ENCODE results near the gene AOPEP.
A peak's percentile ranks its signal among the peaks of the same experiment; 100 is the strongest.

The AOPEP gene

GRCh38 chr9:94768766-94769165, 42.3 kb downstream of the AOPEP start:
- DNase-seq, result no peak

- no peak for DNase-seq
These were observed 43.8 kb downstream of the AOPEP start for GRCh38 chr9:94770334-94770733.

GRCh38 chr9:94771096-94771495, 44.6 kb downstream of the AOPEP start:
- no peak for DNase-seq

- no peak for DNase-seq
These were observed 45.6 kb downstream of the AOPEP start for GRCh38 chr9:94772144-94772543.

GRCh38 chr9:94772639-94773303, 46.3 kb downstream of the AOPEP start:
- no peak for DNase-seq

GRCh38 chr9:94773655-94774054, 47.2 kb downstream of the AOPEP start:
- no peak for DNase-seq

- no peak for DNase-seq
These were observed 51.5 kb downstream of the AOPEP start for GRCh38 chr9:94778013-94778412.

- no peak for DNase-seq
These were observed 52.5 kb downstream of the AOPEP start for GRCh38 chr9:94779031-94779430.

- DNase-seq, result no peak
These were observed 53.3 kb downstream of the AOPEP start for GRCh38 chr9:94779693-94780290.

- DNase-seq, result peak; percentile 45
These were observed 54.0 kb downstream of the AOPEP start for GRCh38 chr9:94780516-94780950.

GRCh38 chr9:94782355-94783101, 56.0 kb downstream of the AOPEP start:
- no peak for DNase-seq

- DNase-seq, result peak; percentile 56
These were observed 56.7 kb downstream of the AOPEP start for GRCh38 chr9:94783102-94783682.

- DNase-seq, result no peak
These were observed 57.4 kb downstream of the AOPEP start for GRCh38 chr9:94783928-94784327.

GRCh38 chr9:94785215-94786169, 59.0 kb downstream of the AOPEP start:
- DNase-seq, result no peak

- DNase-seq, result no peak
These were observed 60.1 kb downstream of the AOPEP start for GRCh38 chr9:94786586-94786985.

GRCh38 chr9:94787266-94787665, 60.8 kb downstream of the AOPEP start:
- DNase-seq, result no peak

GRCh38 chr9:94788570-94789105, 62.1 kb downstream of the AOPEP start:
- DNase-seq, result no peak

GRCh38 chr9:94791435-94791834, 64.9 kb downstream of the AOPEP start:
- no peak for DNase-seq

GRCh38 chr9:94792511-94792910, 66.0 kb downstream of the AOPEP start:
- DNase-seq, result no peak

- no peak for DNase-seq
These were observed 68.1 kb downstream of the AOPEP start for GRCh38 chr9:94794476-94795167.

GRCh38 chr9:94796687-94797086, 70.2 kb downstream of the AOPEP start:
- DNase-seq, result no peak

- DNase-seq, result no peak
These were observed 71.7 kb downstream of the AOPEP start for GRCh38 chr9:94798201-94798600.

All from stimulated activated CD8-positive, alpha-beta memory T cell treated with anti-CD3 and anti-CD28 coated beads, Interleukin-4, amount 100 ng/mL, for 48 hours (primary cell).